Vagina (tissue), 2 donors: ENCODE results near the gene HNRNPA2B1. TPM values are rescaled to one million over a fixed set of nuclear protein-coding genes. Genes with fewer than 3 reads are reported as not detected.
A peak's percentile ranks its signal among the peaks of the same experiment; 100 is the strongest.
"Not testable (repeated sequence)": the region's sequence is repeated elsewhere in the genome, so short reads cannot be mapped to it uniquely, and the experiment has no call there.

Experiments
- DNase-seq, 2 donors: peaks; one replicate each; pipeline ENCODE4 v3.0.0-alpha.2; 2017; ENCODE audit errors: extremely low spot score in 2 of 2
- H3K27ac ChIP-seq: fragments of 200-600 bp; sonication (generic); one replicate; pipeline ENCODE4 v1.5.1; 2019
- H3K27me3 ChIP-seq: fragments of 200-600 bp; sonication (generic); one replicate; pipeline ENCODE4 v1.5.1; 2019
- H3K36me3 ChIP-seq, 2 donors: fragments of 200-600 bp; sonication (generic); one replicate each; pipeline ENCODE4 v1.5.1; 2017 to 2019
- H3K4me1 ChIP-seq: fragments of 200-600 bp; sonication (generic); one replicate; pipeline ENCODE4 v1.5.1; 2019
- H3K4me3 ChIP-seq, 2 donors: fragments of 200-600 bp; sonication (generic); 1 replicate in 1 of 2; 2 replicates in 1 of 2; pipeline ENCODE4 v1.5.1; 2016 to 2019
- H3K9me3 ChIP-seq: fragments of 200-600 bp; sonication (generic); one replicate; pipeline ENCODE4 v1.5.1; 2019
- CTCF ChIP-seq, 3 experiments: fragments of 450-650 bp in 2 of 3; fragments of 200-600 bp in 1 of 3; sonication (generic) in 1 of 3; IDR thresholded peaks; one replicate each; pipeline ENCODE4 v1.5.1; 2017 to 2019; ENCODE audit warnings: antibody characterized with exemption in 3 of 3, mild to moderate bottlenecking in 2 of 3, moderate library complexity in 2 of 3
- POLR2A ChIP-seq, 2 donors: fragments of 450-650 bp; IDR thresholded peaks; one replicate each; pipeline ENCODE4 v1.6.1; 2017; ENCODE audit warnings: antibody characterized with exemption in 2 of 2, mild to moderate bottlenecking in 2 of 2, moderate library complexity in 2 of 2
- POLR2AphosphoS5 ChIP-seq, 2 donors: sonication (generic); formaldehyde crosslinking; IDR thresholded peaks; one replicate each; pipeline ENCODE4 v1.9.0; 2017; ENCODE audit warnings: antibody characterized with exemption in 2 of 2, mild to moderate bottlenecking in 2 of 2, low read depth in 1 of 2; ENCODE audit not compliant: insufficient read depth in 1 of 2
- intact Hi-C: fragments of 100-400 bp; cut with DNase I; formaldehyde crosslinking; loops from one replicate; pipeline ENCODE4 v1.15.1; 2023
- total RNA-seq: library from RNA; depleted of rRNA; stranded (reverse); fragments of >200 nt; gene quantifications from one replicate; pipeline ENCODE4 v1.2.3, GENCODE V29; 2016

Gene HNRNPA2B1
- total RNA-seq, 1 donor from 2014 or later = 222 TPM

DNA sequence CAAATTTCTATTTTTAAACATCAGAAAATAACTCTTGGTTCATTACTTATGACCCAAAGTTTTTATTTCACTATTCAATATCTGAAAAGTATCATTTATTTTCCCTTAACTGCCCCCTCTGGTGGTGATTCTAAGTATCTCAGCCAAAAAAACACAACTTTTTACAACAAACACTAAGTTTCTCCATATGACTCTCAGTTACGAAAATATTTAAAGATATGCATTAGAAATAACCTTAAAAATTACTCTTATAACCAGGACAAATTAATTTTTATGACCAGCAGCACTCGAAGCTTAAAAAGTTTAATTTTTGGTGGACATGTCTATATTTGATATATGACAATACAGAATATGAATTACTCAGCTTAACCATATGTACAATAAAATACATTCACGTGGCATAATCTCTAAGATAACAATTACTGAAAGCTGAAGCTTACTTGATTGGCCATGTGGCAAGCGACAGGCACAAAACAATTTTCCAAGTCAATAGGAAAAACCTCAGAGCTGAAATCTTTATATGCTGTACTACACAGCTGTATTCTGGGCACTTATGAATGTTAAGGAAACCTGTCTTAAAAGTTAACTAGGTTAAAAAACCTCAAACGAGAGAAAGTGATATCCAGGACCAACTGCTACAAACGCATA is 2.3 kb downstream of the HNRNPA2B1 start:
- no peaks in the 10 kb centered on the region for H3K27me3 ChIP-seq
- intact Hi-C loops = no loop called here
- peaks cover 0 to 45% of the 10 kb centered on the region in 2 donors for H3K36me3 ChIP-seq
- no peak for DNase-seq
- peak overlapping the region; percentile 81 to 98 for H3K4me3 ChIP-seq
- peaks cover 57% of the 10 kb centered on the region for H3K4me1 ChIP-seq
- peak in 1 of 2 donors; percentile 54 for TF ChIP-seq POLR2AphosphoS5 (IDR thresholded peaks at IDR 0.05; ENCODE audit: insufficient read depth in 1 of 2, low read depth in 1 of 2)
- peak; percentile 58 to 73 (median 73) for TF ChIP-seq CTCF (IDR thresholded peaks at IDR 0.05)
- TF ChIP-seq POLR2A (IDR thresholded peaks at IDR 0.05) = no peak
- H3K27ac ChIP-seq = peak overlapping the region; percentile 100
- H3K9me3 ChIP-seq = no peaks in the 10 kb centered on the region

- H3K27ac ChIP-seq = peak overlapping the region; percentile 100
- no peaks in the 10 kb centered on the region for H3K27me3 ChIP-seq
- peaks cover 57% of the 10 kb centered on the region for H3K4me1 ChIP-seq
- peaks cover 0 to 54% of the 10 kb centered on the region in 2 donors for H3K36me3 ChIP-seq
- no peak for TF ChIP-seq CTCF (IDR thresholded peaks at IDR 0.05)
- no peak for TF ChIP-seq POLR2A (IDR thresholded peaks at IDR 0.05)
- TF ChIP-seq POLR2AphosphoS5 (IDR thresholded peaks at IDR 0.05; ENCODE audit: insufficient read depth in 1 of 2, low read depth in 1 of 2) = no peak
- no peak for DNase-seq
- H3K4me3 ChIP-seq = peak overlapping the region; percentile 81 to 98
- intact Hi-C loops = no loop called here
- H3K9me3 ChIP-seq = no peaks in the 10 kb centered on the region
These were observed 3.1 kb downstream of the HNRNPA2B1 start for GRCh38 chr7:26197153-26198115.

- H3K27ac ChIP-seq = peak overlapping the region; percentile 100
- peaks cover 63% of the 10 kb centered on the region for H3K4me1 ChIP-seq
These were observed 4.5 kb downstream of the HNRNPA2B1 start for GRCh38 chr7:26195867-26196657.

GRCh38 chr7:26195182-26195581 is 5.4 kb downstream of the HNRNPA2B1 start:
- no peak for TF ChIP-seq CTCF (IDR thresholded peaks at IDR 0.05)
- TF ChIP-seq POLR2A (IDR thresholded peaks at IDR 0.05) = no peak
- no peak for TF ChIP-seq POLR2AphosphoS5 (IDR thresholded peaks at IDR 0.05; ENCODE audit: insufficient read depth in 1 of 2, low read depth in 1 of 2)
- no peak overlapping the region for H3K27ac ChIP-seq
- peaks cover 63% of the 10 kb centered on the region for H3K4me1 ChIP-seq
- intact Hi-C loops = no loop called here
- H3K9me3 ChIP-seq = no peaks in the 10 kb centered on the region
- H3K27me3 ChIP-seq = no peaks in the 10 kb centered on the region
- no peak for DNase-seq
- no peak overlapping the region for H3K4me3 ChIP-seq
- peaks cover 0 to 76% of the 10 kb centered on the region in 2 donors for H3K36me3 ChIP-seq

More at GRCh38 chr7:26195867-26196657, 4.5 kb downstream of the HNRNPA2B1 start:
- intact Hi-C loops = no loop called here
- TF ChIP-seq CTCF (IDR thresholded peaks at IDR 0.05) (no peak), POLR2A (IDR thresholded peaks at IDR 0.05) (no peak), POLR2AphosphoS5 (IDR thresholded peaks at IDR 0.05; ENCODE audit: insufficient read depth in 1 of 2, low read depth in 1 of 2) (no peak)
- no peak overlapping the region for H3K4me3 ChIP-seq
- DNase-seq = no peak
- peaks cover 0 to 67% of the 10 kb centered on the region in 2 donors for H3K36me3 ChIP-seq
- no peaks in the 10 kb centered on the region for H3K27me3 ChIP-seq
- H3K9me3 ChIP-seq = no peaks in the 10 kb centered on the region

GRCh38 chr7:26194764-26195163 is 5.8 kb downstream of the HNRNPA2B1 start:
- H3K27me3 ChIP-seq, DNase-seq, intact Hi-C loops, H3K4me3 ChIP-seq, H3K27ac ChIP-seq, H3K9me3 ChIP-seq: not testable (repeated sequence)
- Histone ChIP-seq H3K36me3 (peaks cover 0 to 79% of the 10 kb centered on the region in 2 donors), H3K4me1 (peaks cover 63% of the 10 kb centered on the region)
